GM08714 (cell line): Measurements from ENCODE around the gene THRSP.

Experiments used
- H3K4me3 ChIP-seq: fragments of 200-500 bp; sonication (Bioruptor generic); 2 replicates; pipeline ENCODE4 v1.5.1; 2014; ENCODE audit warnings: mild to moderate bottlenecking, low read length, inconsistent platforms
- ZNF274 ChIP-seq: IDR thresholded peaks from 2 replicates; pipeline ENCODE4 v1.6.1; 2012; ENCODE audit warnings: mild to moderate bottlenecking, low read depth, low read length

Gene THRSP

DNA sequence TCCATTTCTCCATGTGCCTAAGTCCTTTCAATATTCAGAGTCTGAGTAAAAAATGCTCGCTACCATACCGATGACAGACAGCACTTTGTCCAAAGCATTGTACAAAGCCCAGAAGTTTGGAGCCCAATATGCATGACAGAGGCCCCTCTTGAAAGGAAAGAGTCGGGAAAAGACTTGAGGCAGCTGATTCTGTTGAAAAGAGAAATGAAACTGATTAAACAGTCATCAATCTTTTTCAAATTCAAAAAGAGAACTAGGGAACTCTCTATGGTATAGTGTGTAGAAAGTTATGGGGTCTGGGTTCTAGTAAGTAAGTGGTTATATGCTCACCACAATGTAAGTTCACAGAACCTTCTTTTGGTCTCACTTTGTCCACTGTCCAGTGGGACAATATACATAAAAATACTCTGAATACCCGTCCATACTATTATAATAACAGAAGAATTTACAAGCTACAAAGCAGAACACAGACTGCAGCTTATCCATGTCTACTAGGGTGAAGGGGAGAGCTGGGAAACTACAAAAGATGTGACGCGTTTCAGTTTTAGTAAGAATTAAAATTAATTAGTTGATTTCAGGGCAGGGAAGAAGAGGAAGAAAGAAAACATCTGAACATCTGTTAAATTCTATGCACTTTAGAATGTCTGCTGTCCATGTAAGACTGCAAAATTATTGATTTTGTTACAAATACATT, 49.1 kb downstream of the THRSP start:
- no peak overlapping the region for H3K4me3 ChIP-seq
- TF ChIP-seq ZNF274: no peak
